ENCODE measurements around the gene RPRD1B.

DNA sequence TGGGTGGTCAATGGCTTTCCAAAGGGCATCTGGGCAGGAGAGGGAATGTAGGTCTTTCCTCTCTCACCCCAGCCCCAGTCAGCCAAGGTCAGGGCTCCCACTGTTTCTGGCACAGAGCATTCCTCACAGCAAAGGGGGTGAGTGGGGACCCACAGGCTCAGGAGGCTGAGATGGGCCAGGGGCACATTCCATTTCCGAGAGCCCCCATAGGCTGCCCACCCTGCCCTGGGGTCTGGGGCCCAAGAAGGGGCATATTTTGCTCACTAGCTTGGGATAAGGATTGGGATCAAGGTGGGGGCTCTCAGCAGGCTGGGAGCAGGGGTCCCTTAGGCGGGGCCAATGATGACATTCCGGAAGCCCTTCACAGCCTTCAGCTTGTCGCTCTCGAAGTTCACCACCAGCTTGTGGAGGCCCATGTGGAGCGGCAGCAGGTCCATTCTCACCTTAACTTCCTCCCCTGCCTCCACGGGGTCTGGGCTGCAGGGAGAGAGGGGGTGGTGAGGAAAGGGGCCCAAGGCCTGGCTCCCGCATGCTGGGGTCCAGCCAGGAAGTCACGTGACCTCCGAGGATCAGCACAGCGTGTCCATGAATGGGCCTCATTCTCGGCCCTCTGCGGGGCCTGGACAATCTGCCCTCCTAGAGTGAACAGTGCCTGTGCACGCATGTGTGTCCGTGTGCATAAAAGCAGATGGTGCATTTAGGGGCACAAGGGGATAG, 96.5 kb downstream of the RPRD1B start:
- TF ChIP-seq CTCF (conservative IDR thresholded peaks at IDR 0.05; ENCODE audit: low read depth, low read length), result no peak
- TF ChIP-seq MXI1 (IDR thresholded peaks at IDR 0.05; ENCODE audit: borderline replicate concordance, low read depth, low read length), result no peak

Data from IMR-90 (cell line).